ENCODE data around the gene SALL1.

Gene SALL1

DNA sequence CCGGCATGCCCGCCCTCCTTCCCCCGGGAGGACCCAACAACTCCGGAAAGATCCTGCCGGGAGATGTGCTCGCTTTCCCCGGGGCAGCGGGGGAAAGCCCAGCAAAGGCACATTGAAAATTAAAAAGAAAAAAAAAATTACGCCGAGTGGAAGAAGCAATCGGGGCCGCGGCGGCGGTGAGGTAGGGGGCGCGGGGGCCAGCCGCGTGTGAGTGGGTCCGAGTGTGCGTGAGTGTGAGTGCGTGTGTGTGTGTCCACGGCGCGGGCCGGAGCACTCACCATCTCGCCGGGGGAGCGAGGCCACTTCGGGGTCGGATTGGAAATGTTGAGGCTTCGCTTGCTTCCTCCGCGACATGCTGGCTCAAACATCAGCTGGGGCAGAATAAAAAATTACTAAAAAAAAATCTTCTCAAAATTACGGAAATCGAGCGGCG is at the start of gene SALL1:
SALL1 (minus strand) TSS at position 383 of the 433 bp plus-strand sequence; CDS start at position 354, 29 bp downstream.
- DNase-seq (ENCODE audit: low read depth in 1 of 2, low spot score in 1 of 2) = no peak

- no peak for DNase-seq (ENCODE audit: low read depth in 1 of 2, low spot score in 1 of 2)
Observed at GRCh38 chr16:51200793-51201192, 49.7 kb upstream of the SALL1 start.

- DNase-seq (ENCODE audit: low read depth in 1 of 2, low spot score in 1 of 2) = no peak
Observed at GRCh38 chr16:51197953-51198748, 47.1 kb upstream of the SALL1 start.

GRCh38 chr16:51193879-51194278 is 42.8 kb upstream of the SALL1 start:
- DNase-seq (ENCODE audit: low read depth in 1 of 2, low spot score in 1 of 2) = no peak

DNA sequence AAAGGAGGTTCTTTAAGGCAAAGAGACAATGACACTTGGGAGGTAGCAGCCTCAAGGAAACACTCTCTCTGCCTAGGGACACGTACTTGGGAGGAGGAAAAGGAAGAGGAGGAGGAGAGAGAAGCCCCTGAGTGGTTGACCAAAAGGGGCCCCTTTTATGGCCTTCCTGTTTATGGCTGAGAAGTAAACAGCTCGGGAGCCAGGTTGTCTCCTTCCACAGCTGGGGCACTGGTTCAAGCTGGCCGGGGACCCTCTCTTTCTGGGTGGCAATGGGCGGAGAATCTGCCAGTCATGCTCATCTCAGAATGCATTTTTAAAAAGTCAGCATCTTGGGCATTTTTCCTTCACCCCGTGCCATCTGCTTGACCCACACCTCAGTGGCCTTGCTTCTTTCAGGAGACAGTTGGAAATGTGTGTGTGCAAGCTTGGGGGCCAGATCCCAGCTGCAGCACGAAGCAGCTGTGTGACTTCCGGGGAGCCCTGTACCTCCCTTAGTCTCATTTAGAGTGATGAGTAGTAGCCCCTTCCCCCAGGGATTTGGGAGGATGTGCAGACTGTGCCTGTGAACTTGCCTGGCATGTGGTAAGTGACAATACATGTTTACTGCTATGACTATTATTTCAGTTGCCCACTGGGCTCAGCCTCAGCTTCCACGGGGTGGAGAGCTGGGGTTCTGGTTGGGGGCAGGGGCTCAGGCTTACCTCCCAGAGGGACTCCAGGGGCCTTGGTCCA is 33.8 kb upstream of the SALL1 start:
- DNase-seq (ENCODE audit: low read depth in 1 of 2, low spot score in 1 of 2) = no peak

DNA sequence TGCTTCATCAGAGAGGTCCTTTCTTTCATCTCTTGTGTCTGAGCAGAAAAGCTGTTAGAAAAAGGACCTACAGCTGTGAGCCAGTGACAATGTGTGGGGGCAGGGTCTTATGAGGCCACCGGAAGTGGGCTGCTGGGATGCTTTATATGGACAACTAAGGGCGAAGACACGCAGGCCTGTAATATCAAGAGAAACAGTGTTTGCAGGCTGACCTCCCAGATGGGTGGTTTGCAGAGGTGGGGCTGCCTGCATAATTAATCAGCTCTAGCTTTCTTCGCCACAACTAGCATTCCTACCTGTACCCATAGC is 30.4 kb upstream of the SALL1 start:
- DNase-seq (ENCODE audit: low read depth in 1 of 2, low spot score in 1 of 2) = no peak

DNA sequence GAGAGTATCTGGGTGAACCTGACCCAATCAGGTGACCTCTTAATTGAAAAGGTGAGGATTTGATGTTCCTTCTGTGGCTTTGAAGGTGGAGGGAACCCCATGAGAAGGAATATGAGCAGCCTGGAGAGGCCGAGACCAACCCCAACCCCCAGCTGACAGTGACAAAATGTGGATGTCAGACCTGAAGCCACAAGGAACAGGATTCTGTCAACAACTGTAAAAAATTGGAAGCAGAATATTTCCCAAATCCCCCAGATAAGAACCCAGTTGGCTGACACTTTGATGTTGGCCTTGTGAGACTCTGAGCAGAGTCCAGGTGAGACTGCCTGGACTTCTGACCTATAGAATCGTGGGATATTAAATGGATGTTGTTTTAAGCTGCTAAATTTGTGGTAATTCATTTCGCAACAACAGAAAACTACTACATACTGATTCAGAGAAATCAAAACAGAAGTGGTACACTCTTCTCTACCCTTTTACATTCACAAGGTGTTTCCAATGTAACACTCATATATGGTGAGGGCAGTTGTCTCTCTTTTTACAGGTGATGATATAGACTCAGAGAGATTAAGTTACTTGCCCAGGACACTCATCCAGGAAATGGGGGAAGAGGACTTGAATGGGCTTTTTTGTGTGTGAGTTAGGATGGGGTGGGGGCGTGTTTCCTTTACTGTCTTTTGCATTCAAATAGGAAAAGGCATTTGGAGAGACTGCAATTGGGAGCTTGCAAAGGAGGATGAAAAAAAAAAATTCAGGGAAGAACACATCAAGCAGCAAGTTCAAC is 29.8 kb upstream of the SALL1 start:
- DNase-seq (ENCODE audit: low read depth in 1 of 2, low spot score in 1 of 2) = no peak

DNA sequence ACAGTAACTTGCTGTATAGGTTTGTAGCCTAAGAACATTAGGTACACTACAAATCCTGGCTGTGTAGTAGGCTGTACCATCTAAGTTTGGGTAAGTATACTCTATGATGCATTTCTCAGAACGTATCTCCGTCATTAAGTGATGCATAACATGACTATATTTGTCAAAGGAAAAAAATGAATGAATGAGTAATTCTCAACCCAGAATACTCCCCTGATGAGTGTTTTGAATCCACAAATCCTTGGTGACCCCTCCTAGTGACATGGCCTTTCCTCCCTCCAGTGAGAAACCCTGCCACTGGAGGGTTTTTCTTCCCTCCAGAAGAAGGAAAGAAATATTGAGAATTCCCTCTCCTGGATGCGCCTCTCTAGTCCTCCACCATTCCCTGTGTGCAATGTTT is 24.0 kb upstream of the SALL1 start:
- no peak for DNase-seq (ENCODE audit: low read depth in 1 of 2, low spot score in 1 of 2)

DNA sequence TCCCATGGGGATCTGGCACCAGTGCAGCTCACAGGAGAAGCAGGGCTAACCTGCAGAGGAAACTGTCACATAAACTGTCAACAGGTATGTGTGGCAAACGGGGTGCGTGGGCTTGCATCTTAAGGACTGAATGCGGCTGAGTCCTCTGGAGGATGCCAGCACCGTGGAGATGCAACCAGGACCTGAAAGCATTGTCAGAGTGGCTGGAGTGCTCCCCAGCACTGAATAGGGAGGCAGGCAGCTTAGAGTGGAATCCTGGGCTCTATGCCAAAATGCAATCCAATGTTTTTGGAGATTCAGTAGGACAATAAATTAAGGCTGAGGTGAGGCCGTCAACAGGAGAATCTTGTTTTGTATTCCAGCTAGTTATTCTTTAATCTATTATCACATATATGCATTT is 21.3 kb upstream of the SALL1 start:
- DNase-seq (ENCODE audit: low read depth in 1 of 2, low spot score in 1 of 2) = no peak

GRCh38 chr16:51168755-51169154 is 17.7 kb upstream of the SALL1 start:
- DNase-seq (ENCODE audit: low read depth in 1 of 2, low spot score in 1 of 2) = no peak

DNA sequence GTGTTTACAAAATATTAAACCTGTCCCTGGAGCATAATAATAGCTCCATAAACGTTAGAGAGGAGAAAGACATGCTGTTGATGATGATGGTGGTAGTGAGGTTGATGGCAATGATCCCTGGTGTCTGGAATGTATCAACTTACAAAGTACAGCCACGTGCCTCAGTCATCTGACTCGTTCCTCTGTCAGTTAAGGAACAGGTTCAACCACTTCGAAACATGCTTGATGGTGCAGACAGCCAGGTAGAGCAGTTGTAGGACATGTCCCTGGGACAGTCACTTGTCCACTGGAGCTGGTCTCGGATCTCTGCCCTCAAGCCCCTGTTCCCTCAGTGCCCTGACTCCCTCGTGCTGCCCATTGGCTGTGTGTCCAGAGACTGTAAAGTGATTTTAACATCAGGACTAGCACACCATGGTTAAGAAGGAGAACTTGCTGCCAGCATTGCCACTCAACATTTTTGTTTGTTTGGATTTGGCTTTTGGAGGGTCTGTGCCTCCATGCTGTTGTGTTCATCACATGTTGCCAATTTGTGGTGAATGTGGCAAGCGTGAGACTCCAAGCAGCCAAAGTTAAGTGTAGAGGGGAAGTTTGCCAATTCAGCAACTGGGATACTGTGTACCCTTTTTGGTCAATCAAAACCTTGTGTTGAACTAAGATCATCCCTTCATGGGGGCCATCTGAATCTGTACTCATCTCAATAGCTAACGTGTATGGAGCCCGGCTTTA is 16.3 kb upstream of the SALL1 start:
- no peak for DNase-seq (ENCODE audit: low read depth in 1 of 2, low spot score in 1 of 2)

DNA sequence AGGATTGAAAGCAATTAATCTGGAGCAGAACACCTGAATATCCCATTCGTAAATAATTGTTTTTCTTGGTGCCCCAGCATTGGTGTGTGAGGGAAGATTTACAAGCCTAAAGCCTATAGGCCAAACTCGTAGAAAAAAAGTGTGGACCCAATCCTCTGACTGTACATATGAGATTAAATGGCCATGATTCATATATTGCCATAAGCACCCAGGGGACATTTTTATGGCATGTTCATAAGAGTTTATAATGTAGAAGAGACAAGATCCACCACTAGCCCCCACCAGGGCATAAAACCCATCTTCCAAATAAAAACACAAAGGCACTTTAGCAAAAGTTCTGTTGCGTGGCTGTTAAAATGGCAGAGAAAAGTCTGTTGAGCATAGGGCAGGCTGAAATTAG is 15.5 kb upstream of the SALL1 start:
- DNase-seq (ENCODE audit: low read depth in 1 of 2, low spot score in 1 of 2) = no peak

- no peak for DNase-seq (ENCODE audit: low read depth in 1 of 2, low spot score in 1 of 2)
Observed at GRCh38 chr16:51166091-51166490, 15.0 kb upstream of the SALL1 start.

DNA sequence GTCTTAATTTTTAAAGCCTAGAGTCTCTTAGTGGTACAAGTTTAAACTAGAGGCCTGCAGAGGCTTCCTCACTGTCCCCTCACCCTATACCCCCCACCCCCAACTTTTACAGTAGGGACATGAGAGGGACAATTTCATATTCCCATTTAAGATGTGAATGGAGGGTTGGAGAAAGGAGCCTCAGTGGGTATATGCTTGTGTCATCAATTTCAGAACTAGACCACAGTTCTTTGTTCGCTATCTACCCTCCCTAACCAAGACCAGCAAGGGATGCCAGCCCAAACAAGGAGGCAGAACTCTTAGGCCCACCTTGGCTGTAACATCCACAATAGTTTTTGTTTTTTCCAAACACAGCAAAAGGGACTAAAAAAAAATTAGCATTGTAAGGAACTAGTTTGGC is 14.0 kb upstream of the SALL1 start:
- no peak for DNase-seq (ENCODE audit: low read depth in 1 of 2, low spot score in 1 of 2)

DNA sequence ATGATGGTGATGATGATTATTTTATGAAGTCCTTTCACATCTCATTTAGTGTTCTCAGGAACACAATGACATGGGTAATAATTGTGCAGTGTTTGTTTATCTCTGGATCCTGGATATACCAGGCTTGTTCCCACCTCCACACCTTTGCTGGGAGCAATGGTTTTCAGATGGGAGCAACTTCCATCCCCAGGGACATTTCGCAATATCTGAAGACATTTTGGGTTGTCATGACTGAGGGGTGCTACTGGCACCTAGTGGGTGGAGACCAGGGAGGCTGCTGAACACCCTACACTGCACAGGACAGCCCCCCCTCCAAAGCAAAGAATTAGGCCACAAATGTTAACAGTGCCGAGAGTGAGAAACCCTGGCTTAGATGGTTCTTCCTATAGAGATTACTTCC is 13.5 kb upstream of the SALL1 start:
- DNase-seq (ENCODE audit: low read depth in 1 of 2, low spot score in 1 of 2) = no peak

DNA sequence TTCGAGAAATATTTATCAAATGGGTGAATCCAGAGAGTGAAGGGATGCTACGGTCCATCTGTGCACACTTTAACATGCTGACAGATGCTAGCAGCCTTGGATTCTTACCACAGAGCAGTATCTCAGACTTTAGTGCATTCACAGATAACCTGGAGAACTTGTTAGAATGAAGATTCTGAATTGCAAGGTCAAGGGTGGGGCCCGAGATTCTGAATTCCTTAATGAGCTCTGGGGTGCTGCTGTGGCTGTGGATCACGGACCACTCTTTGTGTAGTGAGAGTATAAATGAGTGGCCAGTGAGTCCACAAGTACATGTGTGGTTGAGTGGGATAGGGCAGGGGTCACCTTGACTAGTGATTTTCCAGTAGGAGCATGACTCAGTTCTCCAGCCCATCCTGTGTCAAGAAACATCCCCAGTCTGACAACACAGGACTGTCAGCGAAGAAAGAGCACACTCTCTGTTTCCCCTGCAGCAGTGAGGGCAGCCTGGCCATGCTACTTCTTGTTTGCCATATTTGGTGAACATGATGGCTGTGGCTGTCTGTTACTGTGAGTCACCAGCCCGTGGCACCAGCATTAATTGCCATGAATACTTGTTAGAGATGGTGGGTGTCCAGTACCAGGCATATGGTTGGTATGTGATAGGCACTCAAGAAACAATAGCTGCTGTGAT is 13.0 kb upstream of the SALL1 start:
- no peak for DNase-seq (ENCODE audit: low read depth in 1 of 2, low spot score in 1 of 2)

- no peak for DNase-seq (ENCODE audit: low read depth in 1 of 2, low spot score in 1 of 2)
Observed at GRCh38 chr16:51163366-51163765, 12.3 kb upstream of the SALL1 start.

GRCh38 chr16:51161440-51162195 is 10.5 kb upstream of the SALL1 start:
- no peak for DNase-seq (ENCODE audit: low read depth in 1 of 2, low spot score in 1 of 2)

- no peak for DNase-seq (ENCODE audit: low read depth in 1 of 2, low spot score in 1 of 2)
Observed at GRCh38 chr16:51159865-51160264, 8.8 kb upstream of the SALL1 start.

DNA sequence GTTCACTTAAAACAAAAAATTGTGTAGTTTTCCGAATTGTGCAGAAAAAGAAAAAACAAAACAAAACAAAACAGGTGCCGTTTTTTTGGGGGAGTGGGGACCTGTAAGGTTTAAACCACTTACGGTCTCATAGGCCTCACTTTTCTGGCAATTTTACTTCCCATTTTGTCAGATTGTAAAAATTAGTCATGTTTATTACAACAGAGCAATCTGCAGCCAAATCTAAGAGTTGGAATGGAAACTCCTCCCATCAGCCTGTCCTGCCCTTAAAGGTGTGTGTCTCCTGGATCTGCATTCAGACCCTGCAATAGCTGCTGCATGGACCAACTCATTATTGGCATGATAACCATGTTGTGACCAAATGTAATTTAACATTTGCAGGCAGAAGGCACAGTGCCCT is 8.2 kb upstream of the SALL1 start:
- no peak for DNase-seq (ENCODE audit: low read depth in 1 of 2, low spot score in 1 of 2)
